Neural cell (in vitro differentiated cells): ENCODE data around the gene MOGAT1.

Experiments used
- EP300 ChIP-seq: fragments of 450-650 bp; conservative IDR thresholded peaks from 2 replicates; pipeline ENCODE4 v1.6.1; 2014; ENCODE audit warnings: antibody characterized with exemption, mild to moderate bottlenecking, moderate library complexity; ENCODE audit not compliant: poor library complexity, severe bottlenecking
- EZH2 ChIP-seq: fragments of 200-600, 300-800 bp; shearing (Covaris generic), sonication (generic); IDR thresholded peaks from 2 replicates; pipeline ENCODE4 v1.6.1; 2014; ENCODE audit warnings: antibody characterized with exemption, low read length, borderline replicate concordance, mild to moderate bottlenecking; ENCODE audit not compliant: insufficient read depth, poor library complexity, severe bottlenecking
- POLR2AphosphoS5 ChIP-seq: IDR thresholded peaks from 2 replicates; pipeline ENCODE4 v1.6.1; 2012
- RAD21 ChIP-seq: fragments of 450-650 bp; conservative IDR thresholded peaks from 2 replicates; pipeline ENCODE4 v1.6.1; 2014; ENCODE audit warnings: antibody characterized with exemption, mild to moderate bottlenecking, moderate library complexity
- TAF1 ChIP-seq: IDR thresholded peaks from 2 replicates; pipeline ENCODE4 v1.6.1; 2012; ENCODE audit warnings: low read depth
- TF ChIP-seq, protein P1 (sequence below): fragments of 450-650 bp; IDR thresholded peaks from 2 replicates; pipeline ENCODE4 v1.5.1; 2014; ENCODE audit warnings: antibody characterized with exemption, mild to moderate bottlenecking, moderate library complexity; ENCODE audit not compliant: poor library complexity, severe bottlenecking
- TF ChIP-seq, protein P2 (sequence below): IDR thresholded peaks from 2 replicates; pipeline ENCODE4 v1.6.1; 2012; ENCODE audit warnings: borderline replicate concordance

DNA sequence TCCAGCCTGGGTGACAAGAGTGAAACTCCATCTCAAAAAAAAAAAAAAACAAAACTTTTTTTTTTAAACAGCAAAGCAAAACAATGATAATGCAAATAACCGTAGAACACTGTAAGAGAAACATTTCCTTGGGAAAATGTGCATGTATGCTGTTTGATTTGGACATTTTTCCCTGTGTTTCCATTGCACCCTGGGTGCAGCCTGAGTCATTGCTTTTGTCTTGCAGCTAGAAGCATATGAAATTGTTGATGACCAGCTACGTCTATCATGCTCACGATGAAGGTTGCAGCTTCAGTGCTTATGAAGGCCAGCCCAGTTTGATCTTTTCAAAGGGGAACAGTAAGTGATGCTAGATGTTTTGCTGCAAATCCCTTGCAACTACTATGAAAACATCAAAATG, 41.5 kb downstream of the MOGAT1 start:
- TF ChIP-seq, protein P1, sequence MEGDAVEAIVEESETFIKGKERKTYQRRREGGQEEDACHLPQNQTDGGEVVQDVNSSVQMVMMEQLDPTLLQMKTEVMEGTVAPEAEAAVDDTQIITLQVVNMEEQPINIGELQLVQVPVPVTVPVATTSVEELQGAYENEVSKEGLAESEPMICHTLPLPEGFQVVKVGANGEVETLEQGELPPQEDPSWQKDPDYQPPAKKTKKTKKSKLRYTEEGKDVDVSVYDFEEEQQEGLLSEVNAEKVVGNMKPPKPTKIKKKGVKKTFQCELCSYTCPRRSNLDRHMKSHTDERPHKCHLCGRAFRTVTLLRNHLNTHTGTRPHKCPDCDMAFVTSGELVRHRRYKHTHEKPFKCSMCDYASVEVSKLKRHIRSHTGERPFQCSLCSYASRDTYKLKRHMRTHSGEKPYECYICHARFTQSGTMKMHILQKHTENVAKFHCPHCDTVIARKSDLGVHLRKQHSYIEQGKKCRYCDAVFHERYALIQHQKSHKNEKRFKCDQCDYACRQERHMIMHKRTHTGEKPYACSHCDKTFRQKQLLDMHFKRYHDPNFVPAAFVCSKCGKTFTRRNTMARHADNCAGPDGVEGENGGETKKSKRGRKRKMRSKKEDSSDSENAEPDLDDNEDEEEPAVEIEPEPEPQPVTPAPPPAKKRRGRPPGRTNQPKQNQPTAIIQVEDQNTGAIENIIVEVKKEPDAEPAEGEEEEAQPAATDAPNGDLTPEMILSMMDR = no peak
- TF ChIP-seq EZH2 (no peak), POLR2AphosphoS5 (no peak), EP300 (no peak), TAF1 (no peak), RAD21 (no peak)
- TF ChIP-seq, protein P2, sequence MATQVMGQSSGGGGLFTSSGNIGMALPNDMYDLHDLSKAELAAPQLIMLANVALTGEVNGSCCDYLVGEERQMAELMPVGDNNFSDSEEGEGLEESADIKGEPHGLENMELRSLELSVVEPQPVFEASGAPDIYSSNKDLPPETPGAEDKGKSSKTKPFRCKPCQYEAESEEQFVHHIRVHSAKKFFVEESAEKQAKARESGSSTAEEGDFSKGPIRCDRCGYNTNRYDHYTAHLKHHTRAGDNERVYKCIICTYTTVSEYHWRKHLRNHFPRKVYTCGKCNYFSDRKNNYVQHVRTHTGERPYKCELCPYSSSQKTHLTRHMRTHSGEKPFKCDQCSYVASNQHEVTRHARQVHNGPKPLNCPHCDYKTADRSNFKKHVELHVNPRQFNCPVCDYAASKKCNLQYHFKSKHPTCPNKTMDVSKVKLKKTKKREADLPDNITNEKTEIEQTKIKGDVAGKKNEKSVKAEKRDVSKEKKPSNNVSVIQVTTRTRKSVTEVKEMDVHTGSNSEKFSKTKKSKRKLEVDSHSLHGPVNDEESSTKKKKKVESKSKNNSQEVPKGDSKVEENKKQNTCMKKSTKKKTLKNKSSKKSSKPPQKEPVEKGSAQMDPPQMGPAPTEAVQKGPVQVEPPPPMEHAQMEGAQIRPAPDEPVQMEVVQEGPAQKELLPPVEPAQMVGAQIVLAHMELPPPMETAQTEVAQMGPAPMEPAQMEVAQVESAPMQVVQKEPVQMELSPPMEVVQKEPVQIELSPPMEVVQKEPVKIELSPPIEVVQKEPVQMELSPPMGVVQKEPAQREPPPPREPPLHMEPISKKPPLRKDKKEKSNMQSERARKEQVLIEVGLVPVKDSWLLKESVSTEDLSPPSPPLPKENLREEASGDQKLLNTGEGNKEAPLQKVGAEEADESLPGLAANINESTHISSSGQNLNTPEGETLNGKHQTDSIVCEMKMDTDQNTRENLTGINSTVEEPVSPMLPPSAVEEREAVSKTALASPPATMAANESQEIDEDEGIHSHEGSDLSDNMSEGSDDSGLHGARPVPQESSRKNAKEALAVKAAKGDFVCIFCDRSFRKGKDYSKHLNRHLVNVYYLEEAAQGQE = no peak
